Hindlimb muscle (tissue), 1 donor: ENCODE data around the gene PPP2R5C. TPM values are rescaled to one million over a fixed set of nuclear protein-coding genes. Genes with fewer than 3 reads are reported as not detected.

ENCODE experiments used
- DNase-seq: peaks from one replicate; pipeline ENCODE4 v3.0.0-alpha.2; 2013
- polyA plus RNA-seq: library from polyadenylated mRNA; unstranded; fragments of 120-200 nt; gene quantifications from one replicate; pipeline ENCODE4 v1.2.1, GENCODE V29; 2013; ENCODE audit not compliant: insufficient read length

The PPP2R5C gene
- polyA plus RNA-seq, 1 donor: 62.3 TPM

GRCh38 chr14:101840649-101841369, 79.3 kb downstream of the PPP2R5C start:
- no peak for DNase-seq

- no peak for DNase-seq
These were observed 81.5 kb downstream of the PPP2R5C start for GRCh38 chr14:101843038-101843437.

- DNase-seq: no peak
These were observed 82.2 kb downstream of the PPP2R5C start for GRCh38 chr14:101843665-101844064.

- DNase-seq: no peak
These were observed 82.7 kb downstream of the PPP2R5C start for GRCh38 chr14:101844219-101844618.

- DNase-seq: no peak
These were observed 83.2 kb downstream of the PPP2R5C start for GRCh38 chr14:101844751-101845150.

- DNase-seq: no peak
These were observed 84.0 kb downstream of the PPP2R5C start for GRCh38 chr14:101845496-101845895.

- no peak for DNase-seq
These were observed 84.4 kb downstream of the PPP2R5C start for GRCh38 chr14:101845896-101846295.

GRCh38 chr14:101849125-101849524, 87.6 kb downstream of the PPP2R5C start:
- DNase-seq: no peak

- DNase-seq: no peak
These were observed 88.1 kb downstream of the PPP2R5C start for GRCh38 chr14:101849640-101850039.

- no peak for DNase-seq
These were observed 89.7 kb downstream of the PPP2R5C start for GRCh38 chr14:101851183-101851582.

GRCh38 chr14:101851736-101852405, 90.4 kb downstream of the PPP2R5C start:
- DNase-seq: no peak

GRCh38 chr14:101852785-101853184, 91.3 kb downstream of the PPP2R5C start:
- DNase-seq: no peak

- DNase-seq: no peak
These were observed 92.0 kb downstream of the PPP2R5C start for GRCh38 chr14:101853455-101854018.

- no peak for DNase-seq
These were observed 92.9 kb downstream of the PPP2R5C start for GRCh38 chr14:101854366-101854765.

- no peak for DNase-seq
These were observed 94.4 kb downstream of the PPP2R5C start for GRCh38 chr14:101855958-101856357.

GRCh38 chr14:101856536-101856935, 95.0 kb downstream of the PPP2R5C start:
- DNase-seq: no peak

- DNase-seq: no peak
These were observed 95.7 kb downstream of the PPP2R5C start for GRCh38 chr14:101857226-101857625.

- DNase-seq: no peak
These were observed 97.5 kb downstream of the PPP2R5C start for GRCh38 chr14:101858791-101859537.

GRCh38 chr14:101859538-101859902, 98.0 kb downstream of the PPP2R5C start:
- no peak for DNase-seq

GRCh38 chr14:101859958-101860357, 98.4 kb downstream of the PPP2R5C start:
- DNase-seq: no peak

GRCh38 chr14:101861464-101861863, 100.0 kb downstream of the PPP2R5C start:
- no peak for DNase-seq

GRCh38 chr14:101862177-101862576, 100.7 kb downstream of the PPP2R5C start:
- no peak for DNase-seq

- DNase-seq: no peak
These were observed 101.2 kb downstream of the PPP2R5C start for GRCh38 chr14:101862711-101863110.
